T-helper 2 cell (primary cell): ENCODE measurements around the gene RFX7.
"Not testable (repeated sequence)": the region's sequence is repeated elsewhere in the genome, so short reads cannot be mapped to it uniquely, and the experiment has no call there.

Experiments used
- DNase-seq, 5 experiments: peaks; one replicate each; pipeline versions ENCODE4 v3.0.0 to v3.0.0-alpha.2; 2012 to 2022

RFX7 gene

DNA sequence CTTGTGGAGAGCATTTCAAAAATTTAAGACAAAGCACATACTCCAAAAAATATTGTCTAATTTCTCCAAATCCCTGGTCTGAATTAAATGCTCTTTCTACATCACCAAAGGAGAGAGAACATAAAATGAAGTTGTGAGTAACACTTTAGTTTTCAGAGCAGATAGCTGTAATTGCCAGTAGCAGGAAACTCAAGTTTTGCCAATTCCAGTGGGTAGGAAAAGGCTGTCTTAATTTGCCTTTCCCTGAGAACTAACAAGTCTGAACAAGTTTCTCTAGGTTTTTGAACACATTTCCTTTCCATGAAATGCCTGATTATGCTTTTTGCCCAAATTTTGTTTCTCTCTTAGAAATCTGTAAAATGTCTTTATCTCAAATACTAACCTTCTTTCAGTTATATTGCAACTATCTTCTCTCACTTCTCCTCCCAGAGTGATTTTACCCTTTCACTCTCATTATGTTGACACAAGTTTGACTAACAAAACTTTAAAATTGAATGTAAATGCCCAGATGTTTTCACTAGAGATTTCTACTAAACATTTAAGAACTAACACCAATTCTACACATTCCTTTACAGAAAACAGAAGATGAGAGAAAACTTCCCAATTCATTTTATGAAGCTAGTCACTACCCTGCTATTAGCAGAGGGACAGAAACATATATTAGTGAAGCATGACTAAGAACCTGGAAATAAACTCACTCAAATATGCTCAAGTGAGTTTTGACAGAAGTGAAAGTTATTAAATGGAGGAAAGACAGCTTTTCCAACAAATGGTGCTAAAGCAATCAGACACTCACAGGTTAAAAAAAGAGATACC lies 38.4 kb downstream of the RFX7 start:
- DNase-seq: no peak

DNA sequence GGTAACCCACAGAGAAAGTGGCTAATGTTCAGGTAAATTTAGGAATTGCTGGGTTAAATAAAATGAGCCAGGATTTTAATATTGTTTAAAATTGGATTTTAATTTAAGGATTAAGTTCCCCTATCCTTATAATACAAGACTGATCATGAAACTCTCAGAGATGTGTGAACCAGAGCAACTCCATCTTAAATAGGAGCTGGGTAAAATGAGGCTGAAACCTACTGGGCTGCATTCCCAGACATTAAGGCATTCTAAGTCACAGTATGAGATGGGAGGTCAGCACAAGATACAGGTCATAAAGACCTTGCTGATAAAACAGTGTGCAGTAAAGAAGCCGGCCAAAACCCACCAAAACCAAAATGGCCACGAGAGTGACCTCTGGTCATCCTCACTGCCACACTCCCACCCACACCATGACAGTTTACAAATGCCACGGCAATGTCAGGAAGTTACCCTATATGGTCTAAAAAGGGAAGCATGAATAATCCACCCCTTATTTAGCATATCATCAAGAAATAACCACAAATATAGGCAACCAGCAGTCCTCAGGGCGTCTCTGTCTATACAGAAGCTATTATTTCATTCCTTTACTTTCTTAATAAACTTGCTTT lies 40.3 kb downstream of the RFX7 start:
- not testable (repeated sequence) for DNase-seq

DNA sequence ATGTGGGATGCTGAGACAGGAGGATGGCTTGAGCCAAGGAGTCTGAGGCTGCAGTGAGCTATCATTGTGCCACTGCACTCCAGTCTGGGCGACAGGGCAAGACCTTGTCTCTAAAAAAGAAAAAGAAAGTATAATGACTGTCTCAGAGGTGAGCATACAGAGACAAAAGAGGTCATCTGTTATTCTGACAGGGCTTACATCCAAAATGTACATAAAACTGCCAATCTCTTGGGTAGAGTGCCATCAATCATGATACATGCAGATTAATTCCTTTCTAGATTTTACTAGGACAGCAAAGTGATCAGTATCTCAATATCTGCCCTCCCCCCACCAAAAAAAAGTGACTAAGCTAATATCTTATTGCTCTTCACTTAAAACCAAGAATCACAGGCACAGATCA lies 41.0 kb downstream of the RFX7 start:
- no peak for DNase-seq

DNA sequence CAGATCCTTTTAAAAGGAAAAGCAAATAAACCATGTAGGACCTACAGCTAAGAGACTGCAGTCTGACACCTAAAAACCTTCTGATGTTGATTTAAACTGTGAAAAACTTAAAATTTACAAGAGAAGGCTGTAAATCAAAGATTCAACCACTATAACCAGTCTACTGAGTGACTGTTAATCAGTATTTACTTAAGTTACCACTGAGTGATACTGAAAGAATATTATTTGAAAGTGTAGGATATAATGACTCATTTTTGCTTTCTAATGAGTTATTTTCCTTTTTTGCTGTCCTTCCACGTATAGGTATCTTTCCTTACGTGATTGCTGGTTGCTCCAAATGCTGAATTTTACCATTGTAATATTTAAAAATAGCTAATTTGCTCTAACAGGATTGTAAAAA lies 44.6 kb downstream of the RFX7 start:
- DNase-seq: peak in 1 of 5 experiments; percentile 26

DNA sequence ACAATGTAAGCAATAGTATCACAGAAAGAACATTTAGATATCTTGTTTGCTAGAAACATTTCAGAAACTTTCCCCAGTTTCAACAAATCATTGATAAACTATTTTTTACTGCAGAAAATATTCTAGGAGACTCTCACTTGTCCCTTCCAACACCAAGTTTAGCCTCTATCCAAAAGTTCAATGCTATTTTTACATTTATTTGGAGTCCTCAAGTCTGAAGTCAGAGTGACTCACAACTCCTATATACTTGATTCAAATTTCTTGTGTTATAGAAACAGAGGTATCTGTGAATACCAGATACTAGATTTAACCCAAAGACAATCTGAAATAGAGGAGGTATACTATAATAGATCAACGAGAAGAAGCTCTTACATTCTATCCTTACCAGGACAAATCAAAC lies 49.6 kb downstream of the RFX7 start:
- DNase-seq: no peak

DNA sequence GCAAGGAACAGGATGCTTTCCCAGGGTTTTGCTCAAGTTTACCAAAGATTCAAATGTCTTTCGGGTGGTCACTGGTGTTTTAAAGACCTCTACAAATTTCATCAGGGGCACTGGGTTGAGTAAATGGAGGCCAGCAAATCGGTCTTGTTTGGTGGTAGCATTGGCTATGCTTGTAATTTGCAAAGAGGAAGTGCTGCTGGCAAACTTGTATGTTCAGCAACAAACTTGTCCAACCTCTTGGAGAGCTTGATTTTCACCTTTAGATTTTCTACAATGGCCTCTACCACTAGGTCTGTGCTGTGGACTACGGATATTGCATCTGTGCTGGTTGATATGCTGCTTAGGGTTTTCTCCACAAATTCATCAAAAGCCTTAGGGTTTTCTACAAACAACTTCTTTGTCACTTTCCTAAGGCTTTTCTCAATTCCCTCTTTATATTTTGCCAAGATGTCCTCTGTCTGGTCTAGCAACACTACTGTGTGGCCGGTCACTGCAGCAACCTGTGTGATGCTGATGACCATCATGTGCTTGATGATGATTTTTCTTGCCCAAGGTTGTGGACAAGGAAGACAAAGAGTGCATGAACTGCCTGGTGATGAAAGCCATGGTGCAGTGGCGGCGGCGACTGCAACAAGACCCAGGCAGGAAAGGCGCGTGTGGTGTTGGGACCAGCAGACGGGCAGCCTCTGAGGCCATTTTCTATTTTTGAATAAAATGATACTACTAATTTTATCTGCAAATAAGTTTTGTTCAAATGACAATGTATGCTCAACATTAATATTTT lies 50.8 kb downstream of the RFX7 start:
- no peak for DNase-seq

DNA sequence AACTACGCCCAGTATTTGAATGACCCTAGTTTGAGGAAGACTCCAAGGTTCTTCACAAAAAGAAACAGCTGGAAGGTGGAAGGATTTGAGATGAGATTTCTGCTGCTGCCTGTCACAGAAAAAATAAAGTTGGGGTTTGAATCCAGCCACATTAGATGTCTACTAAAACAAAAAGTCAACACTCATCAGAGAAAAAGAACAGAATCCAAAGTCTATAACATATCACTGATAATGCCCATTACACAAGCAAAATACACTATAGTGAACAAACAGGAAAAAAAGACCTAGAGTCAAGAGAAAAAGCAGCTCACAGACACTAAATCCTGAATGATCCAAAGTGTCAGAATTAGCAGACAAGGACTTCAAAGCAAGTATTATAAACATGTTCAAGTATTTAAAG lies 56.0 kb downstream of the RFX7 start:
- DNase-seq: no peak

DNA sequence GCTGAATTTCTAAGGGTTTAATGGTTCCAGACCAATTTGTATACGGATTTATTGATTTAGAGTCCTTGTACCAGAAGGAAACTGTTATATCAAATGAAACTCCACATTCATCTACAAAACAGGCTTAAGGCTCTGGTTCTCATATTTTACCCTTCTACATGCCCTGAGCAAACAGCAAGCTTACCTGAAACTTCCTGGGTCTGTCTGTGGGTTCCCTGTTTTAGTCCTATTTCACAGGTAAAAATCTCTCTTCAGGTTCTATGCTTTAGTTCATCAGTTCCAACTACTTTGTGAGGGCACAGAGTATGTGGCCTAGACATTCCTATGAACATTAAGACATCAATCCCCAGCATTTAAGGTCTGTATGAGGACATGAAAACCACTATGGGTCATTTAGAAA lies 57.7 kb downstream of the RFX7 start:
- no peak for DNase-seq

DNA sequence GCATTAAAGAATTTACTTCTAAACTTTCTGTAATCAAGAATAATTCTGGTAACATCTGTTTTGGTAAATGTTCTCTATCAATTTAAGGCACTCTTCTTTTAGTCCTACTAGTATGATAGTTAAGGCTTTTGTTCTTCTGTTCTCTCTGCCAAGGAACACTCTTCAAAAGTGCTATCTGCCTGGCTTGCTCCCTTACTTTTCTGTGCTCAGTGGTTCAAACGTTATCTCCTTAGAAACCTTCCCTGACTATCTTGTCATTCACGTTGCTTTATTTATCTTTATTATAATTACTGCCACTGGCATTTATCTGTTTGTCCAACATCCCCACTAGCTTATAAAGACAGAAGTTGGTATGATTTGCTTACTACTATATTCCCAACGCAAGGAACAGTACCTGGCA lies 59.2 kb downstream of the RFX7 start:
- no peak for DNase-seq

DNA sequence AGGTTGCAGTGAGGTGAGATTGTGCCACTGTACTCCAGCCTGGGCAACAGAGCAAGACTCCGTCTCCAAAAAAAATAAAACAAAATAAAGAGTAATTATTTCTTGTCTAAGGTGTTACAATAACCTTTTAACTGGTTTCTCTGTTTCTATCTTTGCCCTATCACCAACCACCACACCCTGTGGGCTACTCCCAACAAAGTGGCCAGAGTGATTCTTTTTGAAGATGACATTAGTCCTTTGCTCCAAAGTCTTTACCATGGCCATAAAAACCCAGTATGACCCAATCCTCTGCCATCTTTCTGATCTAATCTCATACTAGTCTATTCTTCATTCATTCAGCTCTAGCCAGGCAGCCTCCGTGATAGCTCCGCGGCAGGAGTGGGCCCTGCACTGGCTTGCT lies 62.8 kb downstream of the RFX7 start:
- no peak for DNase-seq

DNA sequence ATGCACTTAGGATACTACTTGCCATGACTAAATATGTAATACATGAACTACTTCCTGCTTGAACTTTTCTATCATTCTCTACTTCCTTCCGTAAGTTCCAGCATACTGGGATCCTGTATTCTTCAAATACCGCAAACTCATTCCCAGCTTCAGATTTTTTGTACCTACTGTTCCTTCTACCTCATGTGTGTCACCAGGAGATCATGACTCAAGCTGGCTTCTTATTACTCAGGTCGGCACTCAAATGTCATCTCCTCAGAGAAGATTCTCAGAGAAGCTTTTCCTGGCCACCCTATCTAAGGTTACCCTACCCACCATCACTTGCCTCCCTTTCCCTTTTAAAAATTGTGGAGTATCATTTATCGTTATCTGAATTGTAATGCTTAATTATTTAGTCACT lies 66.7 kb downstream of the RFX7 start:
- no peak for DNase-seq

DNA sequence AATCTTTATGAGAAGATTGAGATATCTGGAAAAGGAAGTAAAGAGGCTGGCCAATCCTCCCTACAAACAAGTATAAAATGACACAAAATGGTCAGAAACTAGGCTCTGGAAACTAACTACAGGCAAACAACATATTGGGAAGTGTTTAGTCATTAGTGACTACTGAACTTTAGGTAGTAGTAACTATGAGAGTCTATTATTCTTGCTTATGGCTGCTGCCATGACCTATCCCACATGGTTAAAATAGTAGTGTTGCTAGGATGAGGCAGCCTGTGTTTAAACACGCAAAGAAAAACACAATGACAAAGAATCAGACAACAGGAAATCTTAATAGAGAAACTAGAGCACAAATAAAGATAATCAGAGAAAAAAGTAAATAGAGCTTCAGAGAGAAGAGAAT lies 67.9 kb downstream of the RFX7 start:
- no peak for DNase-seq

DNA sequence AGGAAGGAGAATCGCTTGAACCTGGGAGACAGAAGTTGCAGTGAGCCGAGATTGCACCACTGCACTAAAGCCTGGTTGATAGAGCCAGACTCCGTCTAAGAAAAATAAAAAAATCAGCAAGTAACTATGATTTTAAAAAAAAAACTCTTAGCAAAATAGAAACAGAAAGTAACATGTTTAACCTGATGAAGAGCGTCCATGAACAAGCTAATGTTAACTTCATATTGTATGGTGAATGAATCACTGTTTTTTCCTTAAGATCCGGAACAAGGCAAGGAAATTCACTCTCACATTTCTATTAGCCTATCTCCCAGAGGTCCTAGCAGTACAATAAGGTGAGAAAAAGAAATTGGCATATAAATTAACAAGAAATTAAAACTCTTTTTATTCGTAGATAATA lies 69.0 kb downstream of the RFX7 start:
- peak in 1 of 5 experiments; percentile 30 for DNase-seq

DNA sequence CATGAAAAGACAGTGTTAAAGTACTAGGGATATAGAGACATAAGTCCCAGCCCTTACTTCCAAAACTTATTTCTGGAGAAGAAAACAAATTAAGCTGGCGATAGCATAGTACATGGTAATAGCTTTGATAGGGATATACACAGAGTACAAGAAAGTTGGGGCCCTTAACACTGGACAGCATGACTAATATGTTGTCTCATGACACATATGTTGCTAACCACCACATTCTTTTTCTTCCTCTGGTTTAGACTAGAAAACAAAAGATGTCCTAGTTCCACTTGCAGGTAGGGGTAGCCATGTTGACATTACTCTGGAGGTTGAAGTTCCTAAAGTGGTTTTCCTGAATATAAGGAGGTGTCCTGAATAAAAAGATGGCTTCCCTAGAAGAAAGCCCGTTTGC lies 75.3 kb downstream of the RFX7 start:
- DNase-seq: no peak

DNA sequence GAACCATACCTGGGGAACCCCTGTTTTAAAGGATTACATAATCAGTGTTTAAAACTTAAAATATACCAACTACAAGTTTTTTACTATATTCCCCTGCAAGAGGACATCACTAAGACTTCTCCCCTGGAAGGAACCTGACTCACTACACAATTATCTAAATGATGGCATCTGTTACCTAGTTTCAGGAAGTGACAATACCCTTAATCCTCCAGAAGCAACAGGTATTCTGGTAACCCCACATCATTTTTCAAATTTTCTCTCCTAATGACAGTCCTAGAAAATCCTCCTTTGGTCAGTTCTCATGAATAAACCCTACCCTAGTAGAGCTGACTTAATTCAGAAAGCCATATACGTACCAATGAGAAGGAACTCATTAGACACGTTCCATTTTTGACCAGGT lies 78.4 kb downstream of the RFX7 start:
- DNase-seq: no peak

DNA sequence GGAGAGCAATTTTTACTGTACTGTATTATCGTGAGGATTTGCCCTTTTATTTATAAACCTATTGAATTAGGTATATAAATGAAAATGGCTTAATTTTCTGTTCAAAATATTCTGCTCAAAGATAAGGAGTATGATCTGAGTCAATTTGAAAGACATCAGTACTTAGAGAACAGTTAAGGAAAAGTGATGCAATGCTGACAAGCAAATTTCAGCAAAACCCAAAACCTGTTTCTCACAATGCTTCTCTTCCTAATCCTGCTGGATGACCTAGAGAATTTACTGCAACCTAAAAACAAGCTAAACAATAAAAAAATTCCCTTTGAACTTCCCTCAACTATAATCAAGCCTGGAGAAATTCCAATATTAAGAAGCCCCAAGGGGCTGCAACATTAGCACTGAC lies 82.7 kb downstream of the RFX7 start:
- no peak for DNase-seq

DNA sequence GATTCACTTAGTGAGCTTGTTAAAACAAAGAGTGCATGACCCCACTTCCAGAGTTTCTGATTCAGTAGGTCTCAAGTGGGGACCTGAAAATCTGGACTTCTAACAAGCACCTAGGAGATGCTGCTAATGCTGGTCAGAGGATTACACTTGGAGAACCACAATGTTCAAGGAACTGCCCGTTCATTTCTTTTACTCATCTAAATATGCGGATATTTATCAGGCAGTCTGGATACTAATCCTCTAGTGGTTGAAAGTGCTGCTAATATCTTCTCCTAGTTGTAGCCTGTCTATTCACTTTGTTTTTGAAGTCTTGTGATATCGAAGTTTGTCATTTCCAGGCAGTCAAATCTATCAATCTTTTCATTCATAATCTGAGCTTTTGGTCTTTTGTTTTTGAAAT lies 86.8 kb downstream of the RFX7 start:
- DNase-seq: no peak

DNA sequence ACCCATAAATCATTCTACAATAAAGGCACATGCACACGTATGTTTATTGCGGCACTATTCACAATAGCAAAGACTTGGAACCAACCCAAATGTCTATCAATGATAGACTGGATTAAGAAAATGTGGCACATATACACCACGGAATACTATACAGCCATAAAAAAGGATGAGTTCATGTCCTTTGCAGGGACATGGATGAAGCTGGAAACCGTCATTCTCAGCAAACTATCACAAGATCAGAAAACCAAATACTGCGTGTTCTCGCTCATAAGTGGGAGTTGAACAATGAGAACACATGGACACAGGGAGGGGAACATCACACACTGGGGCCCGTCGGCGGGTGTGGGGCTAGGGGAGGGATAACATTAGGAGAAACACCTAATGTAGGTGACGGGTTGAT lies 88.4 kb downstream of the RFX7 start:
- not testable (repeated sequence) for DNase-seq

DNA sequence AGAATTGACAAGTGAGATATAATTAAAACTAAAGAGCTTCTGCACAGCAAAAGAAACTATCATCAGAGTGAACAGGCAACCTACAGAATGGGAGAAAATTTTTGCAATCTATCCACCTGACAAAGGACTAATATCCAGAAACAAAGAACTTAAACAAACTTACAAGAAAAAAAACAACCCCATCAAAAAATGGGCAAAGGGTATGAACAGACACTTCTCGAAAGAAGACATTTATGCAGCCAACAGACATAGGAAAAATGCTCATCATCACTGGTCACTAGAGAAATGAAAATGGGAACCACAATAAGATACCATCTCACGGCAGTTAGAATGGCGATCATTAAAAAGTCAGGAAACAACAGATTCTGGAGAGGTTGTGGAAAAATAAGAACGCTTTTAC lies 88.9 kb downstream of the RFX7 start:
- not testable (repeated sequence) for DNase-seq

DNA sequence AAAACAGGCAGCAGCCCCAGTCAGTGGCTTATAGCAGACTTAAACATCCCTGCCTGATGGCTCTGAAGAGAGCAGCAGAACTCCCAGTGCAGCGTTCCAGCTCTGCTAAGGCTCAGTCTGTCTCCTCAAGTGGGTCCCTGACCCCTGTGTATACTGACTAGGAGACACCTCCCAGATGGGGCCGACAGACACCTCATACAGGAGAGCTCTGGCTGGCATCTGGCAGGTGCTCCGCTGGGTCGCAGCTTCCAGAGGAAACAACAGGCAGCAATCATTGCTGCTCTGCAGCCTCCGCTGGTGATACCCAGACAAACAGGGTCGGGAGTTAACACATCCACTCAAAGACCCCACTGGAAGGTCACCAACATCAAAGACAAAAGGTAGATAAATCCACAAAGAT lies 93.5 kb downstream of the RFX7 start:
- no peak for DNase-seq

DNA sequence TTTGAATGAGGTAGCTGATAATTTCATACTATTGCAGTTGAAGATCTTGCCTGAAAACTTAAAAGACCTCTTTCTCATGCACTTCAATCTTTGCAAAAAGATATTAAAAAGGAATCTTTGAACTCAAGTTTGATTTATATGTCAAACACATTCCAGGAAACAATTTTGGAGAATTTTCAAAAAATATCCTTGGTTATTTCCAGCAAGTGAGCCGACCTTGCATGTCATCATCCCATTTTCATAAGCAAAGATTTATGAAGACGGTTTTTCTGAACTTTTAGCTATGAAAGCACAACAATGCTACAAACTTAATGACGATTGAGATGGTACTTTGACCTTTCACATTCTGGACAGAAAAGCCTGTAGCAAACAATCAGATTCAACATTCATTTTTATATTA lies 95.6 kb downstream of the RFX7 start:
- no peak for DNase-seq

DNA sequence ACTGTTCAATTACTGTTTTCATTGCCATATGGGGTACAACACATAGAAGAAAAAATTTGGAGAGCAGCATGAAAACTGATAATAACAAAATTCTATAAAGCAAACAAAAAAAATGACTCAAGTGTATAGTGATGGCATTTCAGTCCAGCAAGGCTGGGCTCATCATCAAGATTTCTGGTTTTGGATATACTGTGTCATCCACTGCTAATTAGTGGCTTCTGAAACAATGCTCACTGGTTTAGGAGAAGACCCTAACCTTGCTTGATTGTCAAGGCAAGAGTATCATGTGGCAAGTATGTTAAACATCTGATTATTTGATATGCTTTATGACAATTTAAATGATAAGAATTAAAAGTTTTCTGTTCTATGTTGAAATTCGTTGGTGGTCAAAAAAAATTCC lies 96.9 kb downstream of the RFX7 start:
- no peak for DNase-seq

DNA sequence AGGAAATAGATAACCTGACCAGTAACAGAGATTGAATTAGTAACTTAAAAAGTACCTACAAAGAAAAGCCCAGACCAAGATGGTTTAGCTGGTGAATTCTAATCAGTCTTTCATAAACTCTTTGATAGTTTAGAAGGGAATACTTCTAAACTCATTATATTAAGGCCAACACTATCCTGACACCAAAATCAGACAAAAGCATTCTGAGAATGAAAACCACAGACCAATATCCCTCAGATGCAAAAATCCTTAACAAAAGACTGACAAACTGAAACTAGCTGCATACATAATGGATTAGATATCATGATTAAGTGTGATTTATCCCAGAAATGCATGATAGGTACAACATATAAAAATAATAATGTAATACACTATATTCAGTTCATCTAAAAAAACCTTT lies 115.6 kb downstream of the RFX7 start:
- DNase-seq: no peak

DNA sequence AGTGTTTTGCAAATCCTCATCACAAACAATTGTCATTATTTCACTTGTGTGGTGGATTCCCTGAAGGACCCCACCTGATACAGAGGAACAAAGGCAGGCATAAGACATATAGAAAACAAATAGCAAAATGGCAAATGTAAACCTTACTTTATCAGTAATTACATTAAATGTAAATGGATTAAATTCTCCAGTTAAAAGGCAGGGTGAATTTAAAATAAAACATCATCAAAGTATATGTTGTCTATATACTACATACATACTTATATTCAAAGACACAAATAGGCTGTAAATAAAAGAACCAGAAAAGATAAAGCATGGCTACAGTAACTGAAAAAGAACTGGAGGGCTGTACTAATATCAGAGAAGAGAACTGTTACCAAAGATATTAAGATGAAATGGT lies 117.3 kb downstream of the RFX7 start:
- DNase-seq: no peak
